Breast epithelium (tissue), 4 donors: Measurements from ENCODE around the gene AOPEP. TPM values are rescaled to one million over a fixed set of nuclear protein-coding genes. Genes with fewer than 3 reads are reported as not detected.

Source experiments
- DNase-seq, 2 donors: peaks; one replicate each; pipeline ENCODE4 v3.0.0-alpha.2; 2019; ENCODE audit warnings: low spot score in 2 of 2
- H3K27ac ChIP-seq, 2 donors: fragments of 200-600 bp; sonication (generic) in 1 of 2; one replicate each; pipeline ENCODE4 v1.5.1; 2016 to 2019; ENCODE audit warnings: mild to moderate bottlenecking in 1 of 2
- H3K27me3 ChIP-seq, 2 donors: fragments of 200-600 bp; sonication (generic) in 1 of 2; one replicate each; pipeline versions ENCODE4 v1.5.1 to v1.6.0; 2017 to 2019; ENCODE audit warnings: control low read depth in 1 of 2, mild to moderate bottlenecking in 1 of 2
- H3K36me3 ChIP-seq: fragments of 200-600 bp; one replicate; pipeline ENCODE4 v1.5.1; 2019
- H3K4me1 ChIP-seq, 2 donors: fragments of 200-600 bp; sonication (generic); one replicate each; pipeline ENCODE4 v1.5.1; 2016 to 2019; ENCODE audit warnings: control low read depth in 1 of 2
- H3K4me3 ChIP-seq, 3 donors: fragments of 200-600 bp; sonication (generic); 1 replicate in 2 of 3; 2 replicates in 1 of 3; pipeline ENCODE4 v1.5.1; 2016 to 2019; ENCODE audit warnings: mild to moderate bottlenecking in 3 of 3, moderate library complexity in 2 of 3
- H3K9me3 ChIP-seq, 2 donors: fragments of 200-600 bp; sonication (generic) in 1 of 2; one replicate each; pipeline ENCODE4 v1.5.1; 2016 to 2019; ENCODE audit warnings: control low read depth in 1 of 2
- CTCF ChIP-seq, 3 donors: fragments of 450-650 bp; IDR thresholded peaks; one replicate each; pipeline ENCODE4 v1.5.1; 2016 to 2017; ENCODE audit warnings: antibody characterized with exemption in 3 of 3, mild to moderate bottlenecking in 3 of 3, moderate library complexity in 3 of 3
- POLR2A ChIP-seq: fragments of 450-650 bp; IDR thresholded peaks from one replicate; pipeline ENCODE4 v1.6.1; 2016; ENCODE audit warnings: antibody characterized with exemption, mild to moderate bottlenecking, moderate library complexity
- POLR2AphosphoS5 ChIP-seq, 3 donors: sonication (generic); formaldehyde crosslinking; IDR thresholded peaks; one replicate each; pipeline ENCODE4 v1.6.1; 2017; ENCODE audit warnings: antibody characterized with exemption in 3 of 3
- intact Hi-C: fragments of 100-400 bp; cut with DNase I; formaldehyde crosslinking; loops from one replicate; pipeline ENCODE4 v1.15.1; 2023; ENCODE audit warnings: low total_unique reads
- total RNA-seq, 3 donors: library from RNA; depleted of rRNA; stranded (reverse); fragments of >200 nt; gene quantifications; one replicate each; pipeline ENCODE4 v1.1.0, GENCODE V29; 2016

The AOPEP gene
- total RNA-seq, 3 donors from 2014 or later: 15.5 to 94.1 (median 87.5) TPM

- intact Hi-C loops: no loop called here
- Histone ChIP-seq H3K27me3 (no peaks in the 10 kb centered on the region), H3K4me1 (peaks cover 7 to 9% of the 10 kb centered on the region in 2 donors), H3K9me3 (no peaks in the 10 kb centered on the region), H3K4me3 (no peak overlapping the region), H3K36me3 (no peaks in the 10 kb centered on the region), H3K27ac (peak overlapping the region; percentile 33 to 70)
- DNase-seq: peak in 1 of 2 donors; percentile 39
- TF ChIP-seq POLR2AphosphoS5 (IDR thresholded peaks at IDR 0.05) (no peak), POLR2A (no peak), CTCF (IDR thresholded peaks at IDR 0.05) (no peak)
These were observed 364.5 kb downstream of the AOPEP start for GRCh38 chr9:95090871-95091577.

GRCh38 chr9:95091601-95092261, 365.2 kb downstream of the AOPEP start:
- peak overlapping the region; percentile 59 to 70 for H3K27ac ChIP-seq
- intact Hi-C loops: no loop called here
- no peak overlapping the region for H3K4me3 ChIP-seq
- H3K36me3 ChIP-seq: no peaks in the 10 kb centered on the region
- H3K27me3 ChIP-seq: no peaks in the 10 kb centered on the region
- no peak for TF ChIP-seq CTCF (IDR thresholded peaks at IDR 0.05)
- no peak for TF ChIP-seq POLR2AphosphoS5 (IDR thresholded peaks at IDR 0.05)
- no peak for TF ChIP-seq POLR2A
- peak in 1 of 2 donors; percentile 43 for DNase-seq
- peaks cover 7 to 9% of the 10 kb centered on the region in 2 donors for H3K4me1 ChIP-seq
- H3K9me3 ChIP-seq: no peaks in the 10 kb centered on the region

- Histone ChIP-seq H3K27me3 (no peaks in the 10 kb centered on the region), H3K4me3 (no peak overlapping the region), H3K36me3 (no peaks in the 10 kb centered on the region), H3K9me3 (no peaks in the 10 kb centered on the region), H3K27ac (peak overlapping the region; percentile 59 to 70), H3K4me1 (peaks cover 7 to 9% of the 10 kb centered on the region in 2 donors)
- TF ChIP-seq POLR2A: no peak
- peak in 1 of 2 donors; percentile 49 for DNase-seq
- intact Hi-C loops: no loop called here
These were observed 366.0 kb downstream of the AOPEP start for GRCh38 chr9:95092262-95093072.

GRCh38 chr9:95093586-95093985, 367.1 kb downstream of the AOPEP start:
- Histone ChIP-seq H3K36me3 (no peaks in the 10 kb centered on the region), H3K9me3 (no peaks in the 10 kb centered on the region), H3K4me3 (no peak overlapping the region), H3K27me3 (no peaks in the 10 kb centered on the region), H3K4me1 (peaks cover 7 to 9% of the 10 kb centered on the region in 2 donors), H3K27ac (no peak overlapping the region)
- intact Hi-C loops: no loop called here
- DNase-seq: no peak
- TF ChIP-seq CTCF (IDR thresholded peaks at IDR 0.05) (no peak), POLR2AphosphoS5 (IDR thresholded peaks at IDR 0.05) (no peak), POLR2A (no peak)

- Histone ChIP-seq H3K4me3 (no peak overlapping the region), H3K36me3 (no peaks in the 10 kb centered on the region), H3K9me3 (no peaks in the 10 kb centered on the region), H3K27me3 (no peaks in the 10 kb centered on the region), H3K27ac (no peak overlapping the region), H3K4me1 (peaks cover 7 to 9% of the 10 kb centered on the region in 2 donors)
- intact Hi-C loops: no loop called here
- no peak for TF ChIP-seq POLR2A
- DNase-seq: no peak
These were observed 367.5 kb downstream of the AOPEP start for GRCh38 chr9:95094002-95094401.
